Suprapubic skin (tissue), 4 donors: ENCODE data around the gene USP11. TPM values are rescaled to one million over a fixed set of nuclear protein-coding genes. Genes with fewer than 3 reads are reported as not detected.
A peak's percentile ranks its signal among the peaks of the same experiment; 100 is the strongest.

Experiments used
- DNase-seq, 2 donors: peaks; one replicate each; pipeline ENCODE4 v3.0.0-alpha.2; 2019; ENCODE audit warnings: low spot score in 2 of 2
- H3K27ac ChIP-seq: fragments of 200-600 bp; sonication (generic); one replicate; pipeline ENCODE4 v1.5.1; 2019
- H3K27me3 ChIP-seq: fragments of 200-600 bp; sonication (generic); one replicate; pipeline ENCODE4 v1.5.1; 2019
- H3K36me3 ChIP-seq: fragments of 200-600 bp; sonication (generic); one replicate; pipeline ENCODE4 v1.5.1; 2019
- H3K4me1 ChIP-seq: fragments of 200-600 bp; sonication (generic); one replicate; pipeline ENCODE4 v1.5.1; 2019
- H3K4me3 ChIP-seq: fragments of 200-600 bp; sonication (generic); one replicate; pipeline ENCODE4 v1.5.1; 2019; ENCODE audit warnings: mild to moderate bottlenecking
- H3K9me3 ChIP-seq: fragments of 200-600 bp; sonication (generic); one replicate; pipeline ENCODE4 v1.5.1; 2019
- CTCF ChIP-seq, 2 donors: fragments of 200-600 bp in 1 of 2; fragments of 450-650 bp in 1 of 2; sonication (generic) in 1 of 2; IDR thresholded peaks; one replicate each; pipeline ENCODE4 v1.5.1; 2016 to 2019; ENCODE audit warnings: antibody characterized with exemption in 2 of 2, mild to moderate bottlenecking in 1 of 2, moderate library complexity in 1 of 2
- EP300 ChIP-seq: sonication (generic); formaldehyde crosslinking; IDR thresholded peaks from one replicate; pipeline ENCODE4 v1.6.1; 2017; ENCODE audit warnings: antibody characterized with exemption
- POLR2A ChIP-seq, 2 donors: fragments of 450-650 bp; IDR thresholded peaks; one replicate each; pipeline ENCODE4 v1.6.1; 2017; ENCODE audit warnings: antibody characterized with exemption in 2 of 2, mild to moderate bottlenecking in 2 of 2, moderate library complexity in 2 of 2
- POLR2AphosphoS5 ChIP-seq, 3 donors: sonication (generic); formaldehyde crosslinking; IDR thresholded peaks; one replicate each; pipeline ENCODE4 v1.6.1; 2017; ENCODE audit warnings: antibody characterized with exemption in 3 of 3
- WGBS: methylation state at CpG from one replicate; pipeline ENCODE4 v1.1.5; 2018; 5-methylcytosine and 5-hydroxymethylcytosine counted together
- total RNA-seq, 4 donors: library from RNA; depleted of rRNA; stranded (reverse); fragments of >200 nt; gene quantifications; one replicate each; pipeline ENCODE4 v1.1.0, GENCODE V29; 2016

Gene USP11
- total RNA-seq, 4 donors from 2014 or later: 15.4 to 28.3 (median 20.9) TPM

DNA sequence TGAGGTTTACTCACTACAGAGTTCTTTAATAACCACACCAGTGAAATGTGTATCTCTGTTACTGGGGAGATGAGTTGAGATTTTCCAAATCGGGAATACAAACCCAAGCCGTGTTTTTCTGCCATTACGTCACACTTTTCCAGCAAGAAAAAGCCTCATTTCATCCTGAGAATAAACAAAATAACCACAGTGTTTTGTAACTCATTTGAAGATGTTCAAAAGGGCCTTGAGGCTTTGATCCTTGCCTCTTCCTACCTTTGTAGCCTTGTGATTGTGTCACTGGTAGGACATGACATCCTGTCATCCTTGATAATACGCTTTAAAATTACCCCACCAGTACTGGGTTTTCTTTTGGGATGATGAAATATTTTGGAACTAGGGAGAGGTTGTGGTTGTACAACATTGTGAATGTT, 2.9 kb downstream of the USP11 start:
- no peaks in the 10 kb centered on the region for H3K27me3 ChIP-seq
- no peaks in the 10 kb centered on the region for H3K9me3 ChIP-seq
- H3K36me3 ChIP-seq: peaks cover 6% of the 10 kb centered on the region
- H3K4me1 ChIP-seq: peaks cover 14% of the 10 kb centered on the region
- 64% methylated on average over 4 of the region's 4 CpGs for WGBS
- no peak overlapping the region for H3K4me3 ChIP-seq
- no peak overlapping the region for H3K27ac ChIP-seq
- TF ChIP-seq EP300 (no peak), POLR2A (IDR thresholded peaks at IDR 0.05) (no peak), CTCF (IDR thresholded peaks at IDR 0.05) (no peak)
- DNase-seq: no peak

DNA sequence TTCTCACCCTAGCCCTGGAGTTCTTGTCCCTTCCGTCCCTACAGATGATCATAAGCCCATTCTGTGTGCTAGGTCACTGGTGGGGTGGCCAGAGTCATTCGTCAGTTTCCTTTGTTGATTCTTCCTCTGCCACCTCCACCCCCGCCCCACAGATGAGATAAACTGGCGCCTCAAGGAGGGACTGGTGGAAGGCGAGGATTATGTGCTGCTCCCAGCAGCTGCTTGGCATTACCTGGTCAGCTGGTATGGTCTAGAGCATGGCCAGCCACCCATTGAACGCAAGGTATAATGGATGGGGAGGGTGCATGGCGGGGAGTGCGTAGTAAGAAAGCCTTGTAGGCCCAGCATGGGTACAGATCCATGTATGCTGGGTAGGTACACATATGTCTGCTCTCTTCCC, 6.4 kb downstream of the USP11 start:
- Histone ChIP-seq H3K4me1 (peaks cover 9% of the 10 kb centered on the region), H3K9me3 (no peaks in the 10 kb centered on the region), H3K27me3 (no peaks in the 10 kb centered on the region), H3K4me3 (no peak overlapping the region), H3K36me3 (peaks cover 29% of the 10 kb centered on the region), H3K27ac (no peak overlapping the region)
- no peak for DNase-seq
- no peak for TF ChIP-seq POLR2A (IDR thresholded peaks at IDR 0.05)
- TF ChIP-seq EP300: no peak
- no peak for TF ChIP-seq POLR2AphosphoS5 (IDR thresholded peaks at IDR 0.05)
- no peak for TF ChIP-seq CTCF (IDR thresholded peaks at IDR 0.05)
- 85% methylated on average over 8 of the region's 8 CpGs for WGBS

DNA sequence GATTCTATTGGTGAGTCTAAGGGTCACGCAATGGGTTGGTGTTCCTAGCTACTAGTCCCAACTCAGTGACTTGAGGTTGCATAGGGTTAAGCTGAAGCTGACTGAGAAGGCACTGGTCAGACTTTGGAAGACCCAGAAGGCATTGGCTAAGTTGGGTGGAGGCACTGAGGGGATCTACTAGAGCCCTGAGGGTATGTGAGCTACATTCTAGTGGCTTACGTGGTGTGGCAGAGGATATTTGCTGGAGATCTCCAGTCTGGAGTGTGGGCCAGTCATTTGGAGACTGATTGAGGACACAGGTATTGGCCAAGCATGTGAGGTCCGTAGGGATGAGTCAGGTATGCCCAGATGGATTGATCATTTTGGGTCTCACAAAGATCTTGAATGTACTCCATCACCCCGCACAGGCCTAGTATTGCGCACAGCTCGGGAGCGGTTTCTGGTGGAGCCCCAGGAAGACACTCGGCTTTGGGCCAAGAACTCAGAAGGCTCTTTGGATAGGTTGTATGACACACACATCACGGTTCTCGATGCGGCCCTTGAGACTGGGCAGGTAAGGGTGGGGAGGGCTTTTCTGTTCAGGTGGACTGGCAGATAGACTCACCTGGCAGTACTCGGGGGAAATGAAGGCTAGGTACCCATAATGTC, 7.2 kb downstream of the USP11 start:
- no peak for TF ChIP-seq EP300
- no peak for TF ChIP-seq POLR2AphosphoS5 (IDR thresholded peaks at IDR 0.05)
- 92% methylated on average over 9 of the region's 12 CpGs for WGBS
- DNase-seq: peak in 1 of 2 donors; percentile 30
- Histone ChIP-seq H3K9me3 (no peaks in the 10 kb centered on the region), H3K27me3 (no peaks in the 10 kb centered on the region), H3K27ac (no peak overlapping the region), H3K4me3 (no peak overlapping the region), H3K4me1 (peaks cover 3% of the 10 kb centered on the region), H3K36me3 (peaks cover 37% of the 10 kb centered on the region)

GRCh38 chrX:47240619-47241018, 7.8 kb downstream of the USP11 start:
- Histone ChIP-seq H3K4me1 (no peaks in the 10 kb centered on the region), H3K36me3 (peaks cover 40% of the 10 kb centered on the region), H3K27me3 (no peaks in the 10 kb centered on the region), H3K27ac (no peak overlapping the region), H3K9me3 (no peaks in the 10 kb centered on the region), H3K4me3 (no peak overlapping the region)
- peak in 1 of 2 donors; percentile 35 for DNase-seq
- WGBS: 90% methylated on average over 7 of the region's 7 CpGs
- TF ChIP-seq EP300 (no peak), POLR2A (IDR thresholded peaks at IDR 0.05) (no peak), POLR2AphosphoS5 (IDR thresholded peaks at IDR 0.05) (no peak), CTCF (IDR thresholded peaks at IDR 0.05) (no peak)

GRCh38 chrX:47241201-47242011, 8.6 kb downstream of the USP11 start:
- WGBS: 95% methylated on average over 18 of the region's 18 CpGs
- peak in 1 of 2 donors; percentile 52 for DNase-seq
- peaks cover 40% of the 10 kb centered on the region for H3K36me3 ChIP-seq

More at GRCh38 chrX:47241201-47242011, 8.6 kb downstream of the USP11 start:
- Histone ChIP-seq H3K4me1 (no peaks in the 10 kb centered on the region), H3K4me3 (no peak overlapping the region), H3K27me3 (no peaks in the 10 kb centered on the region), H3K27ac (no peak overlapping the region), H3K9me3 (no peaks in the 10 kb centered on the region)
- TF ChIP-seq POLR2AphosphoS5 (IDR thresholded peaks at IDR 0.05): no peak
- no peak for TF ChIP-seq POLR2A (IDR thresholded peaks at IDR 0.05)
- no peak for TF ChIP-seq EP300
- no peak for TF ChIP-seq CTCF (IDR thresholded peaks at IDR 0.05)
